ENCODE results near the gene TRIM37.

Gene TRIM37

DNA sequence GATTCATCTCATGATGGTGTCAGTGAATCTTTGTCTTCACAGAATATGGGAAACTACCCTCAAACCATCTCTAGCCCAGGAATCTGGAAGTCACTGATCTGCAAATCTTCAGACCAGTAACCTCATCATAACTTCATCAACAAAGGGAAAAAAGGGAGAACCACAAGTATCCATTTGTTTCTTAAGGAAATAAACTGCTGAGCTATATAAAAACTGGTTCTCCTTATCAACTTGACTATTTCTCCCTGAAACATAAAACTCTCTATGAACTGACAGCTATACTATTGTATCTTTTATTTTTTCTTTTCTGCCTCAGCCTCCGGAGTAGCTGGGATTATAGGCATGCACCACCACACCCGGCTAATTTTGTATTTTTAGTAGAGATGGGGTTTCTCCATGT lies 39.3 kb downstream of the TRIM37 start:
- TF ChIP-seq ZBTB7A (IDR thresholded peaks at IDR 0.05; ENCODE audit: low read depth) (no peak), CEBPB (IDR thresholded peaks at IDR 0.05) (no peak), TEAD4 (IDR thresholded peaks at IDR 0.05) (no peak), RAD21 (IDR thresholded peaks at IDR 0.05; ENCODE audit: low read depth) (no peak), TCF12 (IDR thresholded peaks at IDR 0.05; ENCODE audit: low read depth) (no peak), CREB1 (IDR thresholded peaks at IDR 0.05; ENCODE audit: low read depth) (no peak), TAF1 (IDR thresholded peaks at IDR 0.05; ENCODE audit: low read depth) (no peak), YY1 (IDR thresholded peaks at IDR 0.05; ENCODE audit: low read depth) (no peak), NFIC (IDR thresholded peaks at IDR 0.05) (no peak), EP300 (IDR thresholded peaks at IDR 0.05; ENCODE audit: borderline replicate concordance) (no peak), FOXM1 (IDR thresholded peaks at IDR 0.05; ENCODE audit: borderline replicate concordance, low read depth) (no peak), EGR1 (IDR thresholded peaks at IDR 0.05) (no peak)
- TF ChIP-seq, protein P1, sequence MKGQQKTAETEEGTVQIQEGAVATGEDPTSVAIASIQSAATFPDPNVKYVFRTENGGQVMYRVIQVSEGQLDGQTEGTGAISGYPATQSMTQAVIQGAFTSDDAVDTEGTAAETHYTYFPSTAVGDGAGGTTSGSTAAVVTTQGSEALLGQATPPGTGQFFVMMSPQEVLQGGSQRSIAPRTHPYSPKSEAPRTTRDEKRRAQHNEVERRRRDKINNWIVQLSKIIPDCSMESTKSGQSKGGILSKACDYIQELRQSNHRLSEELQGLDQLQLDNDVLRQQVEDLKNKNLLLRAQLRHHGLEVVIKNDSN (IDR thresholded peaks at IDR 0.05) = no peak
- TF ChIP-seq, protein P2, sequence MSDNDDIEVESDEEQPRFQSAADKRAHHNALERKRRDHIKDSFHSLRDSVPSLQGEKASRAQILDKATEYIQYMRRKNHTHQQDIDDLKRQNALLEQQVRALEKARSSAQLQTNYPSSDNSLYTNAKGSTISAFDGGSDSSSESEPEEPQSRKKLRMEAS (IDR thresholded peaks at IDR 0.05) = no peak
- TF ChIP-seq, protein P3, sequence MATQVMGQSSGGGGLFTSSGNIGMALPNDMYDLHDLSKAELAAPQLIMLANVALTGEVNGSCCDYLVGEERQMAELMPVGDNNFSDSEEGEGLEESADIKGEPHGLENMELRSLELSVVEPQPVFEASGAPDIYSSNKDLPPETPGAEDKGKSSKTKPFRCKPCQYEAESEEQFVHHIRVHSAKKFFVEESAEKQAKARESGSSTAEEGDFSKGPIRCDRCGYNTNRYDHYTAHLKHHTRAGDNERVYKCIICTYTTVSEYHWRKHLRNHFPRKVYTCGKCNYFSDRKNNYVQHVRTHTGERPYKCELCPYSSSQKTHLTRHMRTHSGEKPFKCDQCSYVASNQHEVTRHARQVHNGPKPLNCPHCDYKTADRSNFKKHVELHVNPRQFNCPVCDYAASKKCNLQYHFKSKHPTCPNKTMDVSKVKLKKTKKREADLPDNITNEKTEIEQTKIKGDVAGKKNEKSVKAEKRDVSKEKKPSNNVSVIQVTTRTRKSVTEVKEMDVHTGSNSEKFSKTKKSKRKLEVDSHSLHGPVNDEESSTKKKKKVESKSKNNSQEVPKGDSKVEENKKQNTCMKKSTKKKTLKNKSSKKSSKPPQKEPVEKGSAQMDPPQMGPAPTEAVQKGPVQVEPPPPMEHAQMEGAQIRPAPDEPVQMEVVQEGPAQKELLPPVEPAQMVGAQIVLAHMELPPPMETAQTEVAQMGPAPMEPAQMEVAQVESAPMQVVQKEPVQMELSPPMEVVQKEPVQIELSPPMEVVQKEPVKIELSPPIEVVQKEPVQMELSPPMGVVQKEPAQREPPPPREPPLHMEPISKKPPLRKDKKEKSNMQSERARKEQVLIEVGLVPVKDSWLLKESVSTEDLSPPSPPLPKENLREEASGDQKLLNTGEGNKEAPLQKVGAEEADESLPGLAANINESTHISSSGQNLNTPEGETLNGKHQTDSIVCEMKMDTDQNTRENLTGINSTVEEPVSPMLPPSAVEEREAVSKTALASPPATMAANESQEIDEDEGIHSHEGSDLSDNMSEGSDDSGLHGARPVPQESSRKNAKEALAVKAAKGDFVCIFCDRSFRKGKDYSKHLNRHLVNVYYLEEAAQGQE (IDR thresholded peaks at IDR 0.05; ENCODE audit: low read depth) = no peak

GRCh38 chr17:59062509-59062908 lies 44.2 kb downstream of the TRIM37 start:
- TF ChIP-seq FOXM1 (IDR thresholded peaks at IDR 0.05; ENCODE audit: borderline replicate concordance, low read depth) (no peak), CEBPB (IDR thresholded peaks at IDR 0.05) (no peak), YY1 (IDR thresholded peaks at IDR 0.05; ENCODE audit: low read depth) (no peak)
- TF ChIP-seq, protein P3 (IDR thresholded peaks at IDR 0.05; ENCODE audit: low read depth) = no peak

GRCh38 chr17:59056857-59057256 lies 49.8 kb downstream of the TRIM37 start:
- TF ChIP-seq EP300 (IDR thresholded peaks at IDR 0.05; ENCODE audit: borderline replicate concordance) (no peak), TCF12 (IDR thresholded peaks at IDR 0.05; ENCODE audit: low read depth) (no peak), TEAD4 (IDR thresholded peaks at IDR 0.05) (no peak), RAD21 (IDR thresholded peaks at IDR 0.05; ENCODE audit: low read depth) (no peak), YY1 (IDR thresholded peaks at IDR 0.05; ENCODE audit: low read depth) (no peak), TAF1 (IDR thresholded peaks at IDR 0.05; ENCODE audit: low read depth) (no peak), FOXM1 (IDR thresholded peaks at IDR 0.05; ENCODE audit: borderline replicate concordance, low read depth) (no peak), NFIC (IDR thresholded peaks at IDR 0.05) (no peak)
- TF ChIP-seq, protein P1 (IDR thresholded peaks at IDR 0.05) = no peak
- TF ChIP-seq, protein P3 (IDR thresholded peaks at IDR 0.05; ENCODE audit: low read depth) = no peak
- TF ChIP-seq, protein P2 (IDR thresholded peaks at IDR 0.05) = no peak

DNA sequence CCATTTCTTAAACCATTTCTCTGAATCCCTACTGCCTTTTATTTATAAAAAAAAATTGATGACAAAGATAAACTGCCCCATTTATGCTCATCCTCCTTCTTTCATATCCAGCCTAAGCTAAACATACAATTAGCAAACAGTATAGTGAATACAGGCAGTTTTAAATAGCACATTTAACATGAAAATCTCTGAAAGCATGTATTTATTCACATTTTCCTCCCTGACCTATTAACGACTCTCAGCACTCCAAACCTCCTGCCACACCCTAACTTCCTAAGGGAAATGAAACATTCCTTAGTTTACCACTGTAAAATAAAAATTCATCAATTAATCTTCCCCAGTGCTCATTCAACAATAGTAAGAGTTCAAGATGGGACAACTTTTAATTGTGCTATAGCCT lies 56.9 kb downstream of the TRIM37 start:
- TF ChIP-seq, protein P1 (IDR thresholded peaks at IDR 0.05) = no peak
- TF ChIP-seq CREB1 (IDR thresholded peaks at IDR 0.05; ENCODE audit: low read depth) (no peak), EGR1 (IDR thresholded peaks at IDR 0.05) (no peak), FOXM1 (IDR thresholded peaks at IDR 0.05; ENCODE audit: borderline replicate concordance, low read depth) (no peak), TAF1 (IDR thresholded peaks at IDR 0.05; ENCODE audit: low read depth) (no peak), NFIC (IDR thresholded peaks at IDR 0.05) (no peak), EP300 (IDR thresholded peaks at IDR 0.05; ENCODE audit: borderline replicate concordance) (no peak), TCF12 (IDR thresholded peaks at IDR 0.05; ENCODE audit: low read depth) (no peak), YY1 (IDR thresholded peaks at IDR 0.05; ENCODE audit: low read depth) (no peak), TEAD4 (IDR thresholded peaks at IDR 0.05) (no peak), CEBPB (IDR thresholded peaks at IDR 0.05) (no peak), ZBTB7A (IDR thresholded peaks at IDR 0.05; ENCODE audit: low read depth) (no peak), RAD21 (IDR thresholded peaks at IDR 0.05; ENCODE audit: low read depth) (no peak)
- TF ChIP-seq, protein P3 (IDR thresholded peaks at IDR 0.05; ENCODE audit: low read depth) = no peak
- TF ChIP-seq, protein P2 (IDR thresholded peaks at IDR 0.05) = no peak

Data from Ishikawa (cell line).